ENCODE results near the gene SETD1B. TPM values are rescaled to one million over a fixed set of nuclear protein-coding genes. Genes with fewer than 3 reads are reported as not detected.

SETD1B gene
- polyA plus RNA-seq, 3 donors from 2014 or later, result 0.56 to 2.3 TPM; not detected in 1

GRCh38 chr12:121794534-121795033 lies 9.2 kb upstream of the SETD1B start:
- Mint-ChIP-seq H3K27me3 (ENCODE audit: low read depth in 3 of 3) (peaks cover 18 to 43% (median 22%) of the 10 kb centered on the region in 3 donors), H3K4me1 (peaks cover 61 to 69% of the 10 kb centered on the region in 2 donors), H3K4me3 (peak overlapping the region; percentile 85 to 92 (median 89)), H3K36me3 (peaks cover 0 to 9% (median 4%) of the 10 kb centered on the region in 3 donors), H3K27ac (peak overlapping the region; percentile 92 to 100 (median 98)), H3K9me3 (no peaks in the 10 kb centered on the region)
- no peak for DNase-seq

- peaks cover 0 to 7% (median 4%) of the 10 kb centered on the region in 3 donors for H3K36me3 Mint-ChIP-seq
- H3K27ac Mint-ChIP-seq, result peak overlapping the region; percentile 92 to 100 (median 98)
- H3K4me1 Mint-ChIP-seq, result peaks cover 54 to 61% of the 10 kb centered on the region in 2 donors
- peak; percentile 82 to 83 (median 83) for DNase-seq
- peak overlapping the region; percentile 85 to 92 (median 89) for H3K4me3 Mint-ChIP-seq
- H3K9me3 Mint-ChIP-seq, result no peaks in the 10 kb centered on the region
- peaks cover 17 to 37% (median 18%) of the 10 kb centered on the region in 3 donors for H3K27me3 Mint-ChIP-seq (ENCODE audit: low read depth in 3 of 3)
Measured at GRCh38 chr12:121795034-121795968, 8.5 kb upstream of the SETD1B start.

GRCh38 chr12:121796855-121797751 lies 6.7 kb upstream of the SETD1B start:
- H3K27me3 Mint-ChIP-seq (ENCODE audit: low read depth in 3 of 3), result peaks cover 16 to 34% (median 16%) of the 10 kb centered on the region in 3 donors
- H3K27ac Mint-ChIP-seq, result peak overlapping the region in 4 of 6 donors; percentile 35 to 74 (median 70)
- H3K4me1 Mint-ChIP-seq, result peaks cover 42 to 54% of the 10 kb centered on the region in 2 donors
- H3K9me3 Mint-ChIP-seq, result no peaks in the 10 kb centered on the region
- H3K36me3 Mint-ChIP-seq, result no peaks in the 10 kb centered on the region
- peak overlapping the region in 4 of 5 donors; percentile 17 to 55 (median 34) for H3K4me3 Mint-ChIP-seq
- DNase-seq, result no peak

GRCh38 chr12:121797937-121798786 lies 5.6 kb upstream of the SETD1B start:
- peaks cover 46 to 59% of the 10 kb centered on the region in 2 donors for H3K4me1 Mint-ChIP-seq
- H3K27ac Mint-ChIP-seq, result peak overlapping the region; percentile 83 to 94 (median 90)
- H3K9me3 Mint-ChIP-seq, result no peaks in the 10 kb centered on the region
- no peaks in the 10 kb centered on the region for H3K36me3 Mint-ChIP-seq
- no peak for DNase-seq
- peaks cover 15 to 36% (median 22%) of the 10 kb centered on the region in 3 donors for H3K27me3 Mint-ChIP-seq (ENCODE audit: low read depth in 3 of 3)
- peak overlapping the region; percentile 63 to 87 (median 79) for H3K4me3 Mint-ChIP-seq

GRCh38 chr12:121798787-121799155 lies 5.0 kb upstream of the SETD1B start:
- Mint-ChIP-seq H3K4me1 (peaks cover 47 to 59% of the 10 kb centered on the region in 2 donors), H3K27ac (peak overlapping the region; percentile 83 to 94 (median 92)), H3K27me3 (ENCODE audit: low read depth in 3 of 3) (peaks cover 15 to 38% (median 23%) of the 10 kb centered on the region in 3 donors), H3K4me3 (peak overlapping the region; percentile 76 to 88 (median 87)), H3K9me3 (no peaks in the 10 kb centered on the region), H3K36me3 (no peaks in the 10 kb centered on the region)
- no peak for DNase-seq

- H3K4me3 Mint-ChIP-seq, result peak overlapping the region; percentile 79 to 89 (median 87)
- peaks cover 46 to 56% of the 10 kb centered on the region in 2 donors for H3K4me1 Mint-ChIP-seq
- no peaks in the 10 kb centered on the region for H3K36me3 Mint-ChIP-seq
- no peaks in the 10 kb centered on the region for H3K9me3 Mint-ChIP-seq
- peak; percentile 64 to 68 (median 65) for DNase-seq
- peak overlapping the region; percentile 83 to 96 (median 92) for H3K27ac Mint-ChIP-seq
- peaks cover 13 to 35% (median 23%) of the 10 kb centered on the region in 3 donors for H3K27me3 Mint-ChIP-seq (ENCODE audit: low read depth in 3 of 3)
Measured at GRCh38 chr12:121799156-121799841, 4.5 kb upstream of the SETD1B start.

- Mint-ChIP-seq H3K4me1 (peaks cover 41 to 50% of the 10 kb centered on the region in 2 donors), H3K36me3 (no peaks in the 10 kb centered on the region), H3K27me3 (ENCODE audit: low read depth in 3 of 3) (peaks cover 13 to 36% (median 24%) of the 10 kb centered on the region in 3 donors), H3K27ac (peak overlapping the region; percentile 83 to 96 (median 92)), H3K9me3 (no peaks in the 10 kb centered on the region), H3K4me3 (peak overlapping the region; percentile 79 to 89 (median 87))
- DNase-seq, result peak; percentile 64 to 70 (median 69)
Measured at GRCh38 chr12:121799842-121800693, 3.7 kb upstream of the SETD1B start.

GRCh38 chr12:121800694-121801594 lies 2.9 kb upstream of the SETD1B start:
- peaks cover 15 to 40% (median 24%) of the 10 kb centered on the region in 3 donors for H3K27me3 Mint-ChIP-seq (ENCODE audit: low read depth in 3 of 3)
- peaks cover 44 to 55% of the 10 kb centered on the region in 2 donors for H3K4me1 Mint-ChIP-seq
- no peaks in the 10 kb centered on the region for H3K9me3 Mint-ChIP-seq
- no peaks in the 10 kb centered on the region for H3K36me3 Mint-ChIP-seq
- peak; percentile 78 to 84 (median 81) for DNase-seq
- H3K27ac Mint-ChIP-seq, result peak overlapping the region; percentile 94 to 98 (median 96)
- peak overlapping the region; percentile 90 to 95 (median 92) for H3K4me3 Mint-ChIP-seq

- peak; percentile 45 to 60 (median 52) for DNase-seq
- peaks cover 3 to 4% (median 3%) of the 10 kb centered on the region in 3 donors for H3K36me3 Mint-ChIP-seq
- no peaks in the 10 kb centered on the region for H3K9me3 Mint-ChIP-seq
- peak overlapping the region; percentile 90 to 95 (median 92) for H3K4me3 Mint-ChIP-seq
- H3K27ac Mint-ChIP-seq, result peak overlapping the region; percentile 94 to 98 (median 96)
- peaks cover 16 to 40% (median 24%) of the 10 kb centered on the region in 3 donors for H3K27me3 Mint-ChIP-seq (ENCODE audit: low read depth in 3 of 3)
- H3K4me1 Mint-ChIP-seq, result peaks cover 53 to 64% of the 10 kb centered on the region in 2 donors
Measured at GRCh38 chr12:121801595-121802484, 2.0 kb upstream of the SETD1B start.

- Mint-ChIP-seq H3K27me3 (ENCODE audit: low read depth in 3 of 3) (peaks cover 16 to 40% (median 24%) of the 10 kb centered on the region in 3 donors), H3K36me3 (peaks cover 3 to 4% (median 3%) of the 10 kb centered on the region in 3 donors), H3K4me3 (peak overlapping the region; percentile 90 to 95 (median 92)), H3K27ac (peak overlapping the region; percentile 94 to 98 (median 96)), H3K4me1 (peaks cover 55 to 67% of the 10 kb centered on the region in 2 donors), H3K9me3 (no peaks in the 10 kb centered on the region)
- no peak for DNase-seq
Measured at GRCh38 chr12:121802485-121802842, 1.3 kb upstream of the SETD1B start.
